ENCODE results near the gene EPHA10. TPM values are rescaled to one million over a fixed set of nuclear protein-coding genes. Genes with fewer than 3 reads are reported as not detected.
A peak's percentile ranks its signal among the peaks of the same experiment; 100 is the strongest.
"Not testable (repeated sequence)": the region's sequence is repeated elsewhere in the genome, so short reads cannot be mapped to it uniquely, and the experiment has no call there.

The EPHA10 gene
- total RNA-seq, 1 donor from 2014 or later, result 0.32 TPM

DNA sequence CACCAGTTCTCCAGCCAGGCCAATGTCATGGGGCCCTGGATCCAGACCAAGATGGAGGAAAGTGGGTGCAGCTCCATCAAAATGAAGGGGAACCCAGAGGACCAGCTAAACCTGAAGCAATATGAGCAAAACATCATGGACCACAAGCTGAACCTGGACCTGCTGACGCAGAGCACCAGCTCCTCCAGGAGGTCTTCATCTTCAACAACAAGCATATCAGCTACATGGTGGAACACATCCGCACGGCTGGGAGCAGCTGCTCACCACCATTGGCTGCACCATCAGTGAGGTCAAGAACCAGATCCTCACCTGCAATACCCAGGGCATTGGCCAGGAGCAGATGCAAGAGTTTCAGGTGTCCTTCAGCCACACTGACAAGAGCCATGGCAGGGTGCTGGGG lies 13.7 kb upstream of the EPHA10 start:
- intact Hi-C loops (cut with DNase I), result no loop called here
- ATAC-seq, result no peak
- DNase-seq (ENCODE audit: missing footprints), result no peak

DNA sequence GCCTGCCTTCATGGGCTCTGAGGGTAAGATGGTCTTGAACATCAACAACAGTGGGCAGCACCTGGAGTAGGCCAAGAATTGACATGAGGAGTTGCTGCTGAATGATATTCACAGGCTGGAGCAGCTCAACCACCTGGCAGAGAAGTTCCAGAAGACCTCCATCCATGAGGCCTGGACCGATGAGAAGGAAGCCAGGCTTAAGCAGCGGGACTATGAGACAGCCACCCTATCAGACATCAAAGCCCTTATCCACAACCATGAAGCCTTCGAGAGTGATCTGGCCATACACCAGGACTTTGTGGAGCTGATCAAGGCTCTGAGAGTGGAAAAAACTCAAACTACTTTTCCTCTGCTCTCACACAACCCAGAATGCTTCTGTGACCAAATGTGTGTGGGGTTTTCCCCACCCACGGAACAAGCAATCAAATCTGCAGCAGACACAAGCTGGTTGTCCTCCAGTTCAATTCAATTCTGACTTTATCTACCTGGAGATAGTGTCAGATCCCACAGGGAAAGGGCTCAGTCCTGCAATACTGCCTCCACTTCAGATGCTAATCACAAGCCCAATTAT lies 12.1 kb upstream of the EPHA10 start:
- DNase-seq (ENCODE audit: missing footprints) (no peak), ATAC-seq (no peak)
- intact Hi-C loops (cut with DNase I), result no loop called here

DNA sequence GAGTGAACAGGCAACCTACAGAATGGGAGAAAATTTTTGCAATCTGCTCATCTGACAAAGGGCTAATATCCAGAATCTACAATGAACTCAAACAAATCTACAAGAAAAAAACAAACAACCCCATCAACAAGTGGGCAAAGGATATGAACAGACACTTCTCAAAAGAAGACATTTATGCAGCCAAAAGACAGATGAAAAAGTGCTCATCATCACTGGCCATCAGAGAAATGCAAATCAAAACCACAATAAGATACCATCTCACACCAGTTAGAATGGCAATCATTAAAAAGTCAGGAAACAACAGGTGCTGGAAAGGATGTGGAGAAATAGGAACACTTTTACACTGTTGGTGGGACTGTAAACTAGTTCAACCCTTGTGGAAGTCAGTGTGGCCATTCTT lies 6.5 kb upstream of the EPHA10 start:
- intact Hi-C loops (cut with DNase I); ATAC-seq; DNase-seq (ENCODE audit: missing footprints): not testable (repeated sequence)

DNA sequence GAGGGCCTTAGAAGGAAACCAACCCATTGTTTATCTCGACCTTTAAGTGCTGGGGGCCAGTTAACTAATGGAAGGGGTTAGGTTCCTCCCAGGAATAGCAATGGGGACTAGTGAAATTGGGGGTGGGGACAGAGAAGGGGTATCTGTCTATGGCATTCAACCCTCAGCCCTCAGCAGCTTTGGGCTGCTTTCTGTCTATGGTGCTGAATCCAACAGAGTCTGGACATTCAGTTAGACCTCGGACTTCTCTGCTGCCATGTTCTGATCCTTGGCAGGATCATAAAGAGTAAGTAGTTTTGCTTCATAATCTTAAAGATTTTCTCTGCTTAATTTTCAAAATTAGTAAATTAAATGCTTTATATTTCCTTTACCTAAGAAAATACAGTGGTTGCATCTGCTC lies 2.6 kb upstream of the EPHA10 start:
- no peak for ATAC-seq
- intact Hi-C loops (cut with DNase I), result no loop called here
- no peak for DNase-seq (ENCODE audit: missing footprints)

DNA sequence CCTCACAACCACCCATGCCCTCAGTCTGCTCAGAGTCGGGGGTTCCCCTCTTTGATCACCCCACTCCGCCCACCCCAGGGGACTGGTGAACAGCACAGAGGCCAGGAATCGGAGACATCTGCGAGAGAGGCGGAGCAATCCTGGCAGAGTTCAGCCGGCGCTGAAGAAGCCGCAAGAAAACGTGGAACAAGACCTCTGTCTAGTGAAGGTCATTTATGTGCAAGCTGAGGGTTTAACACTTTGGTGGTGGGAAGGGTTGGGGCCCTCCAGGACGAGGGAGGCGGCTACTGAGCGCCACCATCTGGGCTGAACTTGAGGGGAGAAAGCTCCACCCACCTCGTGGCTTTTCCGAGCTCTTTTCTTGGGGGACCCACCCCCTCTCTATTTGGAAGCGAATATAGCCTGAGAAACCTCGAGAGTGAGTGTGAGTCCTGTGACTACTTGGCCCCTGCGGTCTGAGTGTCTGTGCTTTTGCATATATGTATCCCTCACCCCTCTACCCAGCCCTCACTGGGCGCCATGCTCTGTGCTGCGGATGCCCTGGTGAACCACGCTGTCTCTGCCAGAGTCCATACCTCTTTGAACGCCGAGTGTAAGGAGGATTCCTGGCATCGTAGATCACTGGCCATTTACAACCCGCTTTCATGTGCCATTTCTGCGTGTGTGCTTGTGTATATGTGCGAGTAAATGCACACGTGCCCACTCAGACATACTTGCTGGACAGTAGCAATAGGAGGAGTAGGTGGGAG lies 1.2 kb upstream of the EPHA10 start:
- ATAC-seq (no peak), DNase-seq (ENCODE audit: missing footprints) (no peak)
- intact Hi-C loops (cut with DNase I), result no loop called here

DNA sequence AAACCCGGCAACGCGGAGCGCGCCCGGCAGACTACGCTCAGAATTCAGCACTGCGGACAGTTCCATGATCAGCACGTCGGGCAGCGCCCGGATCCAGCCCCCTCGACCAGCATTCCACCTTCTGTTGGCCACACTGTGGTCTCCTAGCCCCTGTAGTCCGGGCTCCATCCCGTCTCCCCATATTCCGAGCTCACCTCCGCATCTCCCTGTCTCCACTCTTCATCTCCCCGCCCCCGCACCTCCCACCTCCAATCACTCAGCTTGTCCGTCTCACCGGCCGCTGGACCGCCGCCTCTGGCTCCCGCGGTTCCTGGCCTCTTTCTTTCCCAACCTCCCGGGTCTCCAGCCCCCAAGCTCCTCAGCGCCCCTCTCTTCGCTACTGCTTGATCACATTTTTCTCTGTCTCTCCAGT lies 500 bp downstream of the EPHA10 start:
- DNase-seq (ENCODE audit: missing footprints) (no peak), ATAC-seq (no peak)
- intact Hi-C loops (cut with DNase I), result no loop called here

DNA sequence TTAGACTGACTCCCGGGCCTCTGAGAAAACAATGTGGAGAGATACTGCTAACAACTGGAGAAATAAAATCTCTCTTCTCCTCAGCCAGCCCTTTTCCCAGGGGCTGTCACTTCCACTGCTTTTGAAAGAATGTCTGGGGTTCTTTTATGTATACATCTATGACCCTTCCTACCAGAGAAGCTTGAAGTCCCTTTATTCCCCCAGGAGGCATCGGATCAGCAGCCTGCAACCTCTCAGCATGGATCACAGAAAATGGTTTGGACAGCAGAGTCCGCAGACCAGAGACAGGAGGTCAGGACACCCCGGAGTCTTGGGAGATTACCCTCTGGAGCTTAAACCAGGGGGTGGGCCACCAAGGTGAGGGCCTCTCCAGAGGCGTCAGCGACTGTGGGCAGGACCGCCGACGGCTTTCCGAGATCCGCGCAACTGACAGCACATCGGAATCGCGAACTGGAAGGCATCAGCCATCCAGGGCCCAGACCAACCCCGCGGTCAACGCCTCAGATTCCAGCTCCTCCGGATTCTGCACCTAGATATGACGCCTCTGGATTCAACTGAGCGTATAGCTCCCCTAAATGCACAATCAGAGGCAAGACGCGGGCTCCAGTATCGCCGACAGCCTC lies 1.0 kb downstream of the EPHA10 start:
- ATAC-seq (no peak), DNase-seq (ENCODE audit: missing footprints) (no peak)
- intact Hi-C loops (cut with DNase I), result no loop called here

DNA sequence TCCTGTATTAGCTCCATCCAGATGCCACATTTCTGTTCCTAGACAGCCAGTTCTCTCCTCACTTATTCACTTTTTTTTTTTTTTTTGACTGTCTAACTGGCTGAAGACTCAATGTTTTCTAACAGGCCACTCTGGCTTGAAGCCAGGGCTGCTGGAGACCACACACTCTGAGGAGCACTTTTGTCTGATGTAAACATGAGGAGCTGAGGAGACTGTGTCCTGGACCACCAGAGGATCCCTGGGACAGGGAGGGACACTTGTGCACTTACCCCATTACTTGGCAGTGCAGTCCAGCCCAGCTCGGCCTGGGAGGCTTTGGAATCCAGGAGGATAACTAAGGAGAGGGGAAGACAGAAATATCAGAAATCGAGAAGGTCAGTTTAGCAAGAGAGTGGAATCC lies 2.4 kb downstream of the EPHA10 start:
- DNase-seq (ENCODE audit: missing footprints) (no peak), ATAC-seq (no peak)
- intact Hi-C loops (cut with DNase I), result no loop called here

DNA sequence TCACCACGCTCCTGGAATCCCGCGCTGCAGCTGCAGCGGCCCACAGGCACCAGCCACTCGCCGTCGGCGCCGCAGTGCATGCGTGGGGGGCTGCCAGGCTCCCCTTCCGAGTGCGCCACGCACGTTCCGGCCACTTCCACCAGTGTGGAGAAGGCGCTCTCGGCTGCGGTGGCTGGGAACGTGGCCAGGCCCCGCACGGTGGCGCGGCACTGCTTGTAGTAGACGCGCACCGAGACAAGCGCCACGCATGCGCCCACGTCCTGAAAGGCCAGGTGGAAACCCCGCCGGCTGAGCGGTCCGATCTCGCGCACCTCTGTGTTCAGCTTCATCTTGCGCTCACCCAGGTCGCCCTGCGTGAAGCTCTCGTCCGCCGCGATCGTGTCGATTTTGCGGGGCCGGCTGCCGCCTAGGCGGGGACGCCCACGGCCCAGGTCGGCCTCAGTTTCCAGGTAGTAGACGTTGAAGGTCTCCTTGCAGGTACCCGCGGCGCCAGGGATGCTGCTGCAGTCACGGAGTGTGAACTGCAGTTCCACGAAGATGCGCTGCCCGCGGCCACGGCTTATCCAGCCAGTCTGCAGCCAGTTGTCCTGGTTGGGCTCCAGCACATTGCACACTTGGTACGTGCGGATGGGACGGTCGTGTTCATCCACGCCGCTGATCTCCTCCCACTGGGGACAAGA lies 3.4 kb downstream of the EPHA10 start:
- ATAC-seq, result no peak
- intact Hi-C loops (cut with DNase I), result no loop called here
- no peak for DNase-seq (ENCODE audit: missing footprints)

DNA sequence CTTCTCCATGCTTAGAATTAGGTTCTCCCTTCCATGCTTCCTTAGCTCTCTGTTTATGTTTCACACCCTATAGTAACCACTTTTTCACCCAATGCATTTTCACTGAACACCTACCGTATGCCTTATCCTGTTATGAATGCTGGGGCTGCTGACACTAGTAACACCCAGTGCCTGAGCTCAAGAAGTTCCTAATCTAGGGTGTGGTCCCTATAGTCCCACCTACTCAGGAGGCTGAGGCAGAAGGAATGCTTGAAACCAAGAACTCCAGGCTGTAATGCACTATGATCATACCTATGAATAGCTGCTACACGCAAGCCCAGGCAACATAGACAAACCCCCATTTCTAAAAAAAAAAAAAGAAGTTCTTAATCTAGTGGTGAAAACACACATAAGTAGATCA lies 5.5 kb downstream of the EPHA10 start:
- ATAC-seq (no peak), DNase-seq (ENCODE audit: missing footprints) (no peak)
- intact Hi-C loops (cut with DNase I), result no loop called here

DNA sequence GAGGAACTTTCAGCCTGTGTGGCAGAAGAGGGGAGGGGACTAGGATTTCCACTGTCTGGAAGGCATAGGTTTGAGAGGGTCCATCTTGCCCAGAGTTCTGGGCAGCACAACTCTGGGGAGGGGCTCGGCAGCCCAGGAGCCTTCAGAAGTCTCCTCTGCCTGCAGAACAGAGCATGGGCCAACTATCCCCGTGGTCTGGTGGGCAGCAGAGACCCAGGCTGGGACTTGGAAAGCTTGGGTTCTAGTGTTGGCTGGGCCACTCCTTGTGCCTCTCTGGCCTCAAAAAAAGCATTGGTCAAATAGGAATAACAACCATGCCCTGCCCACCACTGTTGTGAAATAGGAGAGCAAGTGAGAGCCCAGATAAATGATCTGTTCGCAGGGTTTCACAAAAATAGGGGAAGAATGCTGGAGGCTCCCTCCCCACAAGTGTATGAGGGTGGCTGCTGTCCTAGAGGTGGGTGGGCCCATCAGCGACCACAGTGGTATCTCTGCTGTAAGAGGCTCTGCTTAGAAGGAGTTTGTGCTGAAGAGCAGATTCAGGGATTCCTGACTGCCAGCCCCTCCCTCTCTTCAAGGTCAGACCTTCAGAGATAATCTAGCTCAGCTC lies 8.9 kb downstream of the EPHA10 start:
- intact Hi-C loops (cut with DNase I), result no loop called here
- ATAC-seq, result no peak
- no peak for DNase-seq (ENCODE audit: missing footprints)

DNA sequence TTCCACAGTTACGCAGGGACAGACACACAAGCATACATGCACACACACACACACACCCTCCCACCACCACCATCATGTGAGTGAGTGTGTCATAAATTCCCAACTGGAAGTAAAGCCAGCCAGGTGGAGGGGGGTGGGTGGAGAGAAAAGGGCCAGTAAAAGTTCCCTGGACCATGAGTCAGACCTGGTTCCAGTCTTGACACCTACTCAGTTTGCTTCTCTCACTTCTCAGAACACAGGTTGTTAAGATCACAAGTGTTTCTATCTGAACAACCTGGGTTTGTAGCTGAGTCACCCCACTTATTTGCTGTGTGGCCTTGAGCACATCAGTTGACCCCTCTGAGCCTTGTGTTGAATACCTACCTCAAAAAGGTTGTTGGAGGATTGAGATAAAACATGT lies 9.6 kb downstream of the EPHA10 start:
- intact Hi-C loops (cut with DNase I), result no loop called here
- DNase-seq (ENCODE audit: missing footprints), result no peak
- no peak for ATAC-seq

DNA sequence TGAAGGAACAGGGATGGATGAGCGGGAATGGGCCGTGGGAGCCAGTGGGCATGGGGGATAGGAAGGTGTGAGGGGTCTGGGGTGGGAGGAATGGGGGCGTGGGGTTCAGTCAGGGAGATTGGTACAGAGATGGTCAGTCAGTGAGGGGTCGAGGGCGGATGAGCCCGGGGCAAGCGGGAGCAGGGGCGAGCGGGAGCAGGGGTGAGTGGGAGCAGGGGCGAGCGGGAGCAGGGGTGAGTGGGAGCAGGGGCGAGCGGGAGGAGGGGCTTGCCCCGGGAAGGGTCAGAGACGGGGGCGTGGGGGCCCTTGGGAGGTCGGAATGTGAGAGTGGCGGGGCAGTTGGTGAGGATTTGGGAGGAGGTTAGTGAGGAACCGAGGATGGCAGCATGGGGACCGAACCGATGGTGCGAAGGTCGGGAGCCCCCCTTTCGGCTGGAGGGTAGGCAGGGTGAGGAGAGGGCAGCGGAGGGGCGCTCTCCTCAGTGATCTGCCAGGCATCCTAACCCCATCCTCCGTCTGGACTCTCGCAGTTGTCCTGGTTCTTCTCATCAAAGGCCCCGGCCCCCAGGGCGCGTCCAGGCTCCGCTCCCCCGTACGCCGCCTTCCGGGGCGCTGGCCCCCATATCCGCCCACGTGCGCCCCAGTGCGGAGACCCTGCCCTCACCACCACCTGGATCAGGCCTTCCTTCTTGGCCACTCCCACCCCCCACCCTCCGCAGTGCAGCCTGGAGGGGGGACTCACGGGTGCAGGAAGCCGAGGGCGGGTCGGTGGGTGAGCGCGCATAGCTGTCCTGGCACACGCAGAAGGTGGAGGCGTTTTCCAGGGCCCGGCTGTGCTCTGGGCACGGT lies 11.2 kb downstream of the EPHA10 start:
- ATAC-seq, result no peak

DNA sequence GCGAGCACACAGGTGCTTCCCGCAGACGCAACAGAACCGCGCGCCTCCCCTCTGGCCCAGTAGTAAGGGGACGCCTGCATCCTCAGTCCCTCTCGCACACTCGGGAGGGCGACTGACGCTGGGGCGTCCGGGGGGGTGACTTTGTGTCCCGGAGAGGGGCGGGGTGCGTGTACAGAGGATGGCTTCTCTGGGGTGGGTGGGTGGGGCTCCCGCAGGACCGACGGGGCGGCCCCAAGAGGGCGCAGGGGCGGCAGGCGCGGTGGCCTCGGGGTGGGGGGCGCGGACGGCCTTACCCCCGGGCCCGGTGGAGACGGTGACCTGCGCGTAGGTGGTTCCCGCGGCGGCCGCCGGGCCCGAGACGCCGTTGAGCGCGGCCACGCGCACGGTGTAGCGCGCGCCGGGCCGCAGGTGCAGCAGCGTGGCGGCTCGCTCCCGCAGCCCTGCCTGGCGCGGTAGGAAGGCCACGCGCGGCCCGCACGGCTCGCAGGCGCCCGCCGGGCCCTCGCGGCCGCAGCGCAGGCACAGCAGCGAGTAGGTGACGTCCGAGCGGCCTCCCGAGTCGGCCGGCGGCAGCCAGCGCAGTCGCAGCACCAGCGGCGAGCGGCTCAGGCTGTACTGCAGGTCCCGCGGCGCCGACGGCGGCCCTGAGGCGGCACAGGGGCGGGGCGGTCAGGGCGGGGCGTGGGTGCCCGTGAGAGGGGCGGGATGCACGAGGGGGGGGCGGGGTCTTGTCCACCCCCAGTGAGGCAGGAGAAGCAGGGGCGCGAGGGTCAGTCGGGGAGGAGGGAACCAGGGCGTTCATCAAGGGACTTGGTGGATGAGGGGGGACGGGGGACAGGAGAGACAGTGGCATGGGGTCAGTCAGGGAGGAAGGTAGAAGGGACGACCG lies 12.1 kb downstream of the EPHA10 start:
- DNase-seq (ENCODE audit: missing footprints) (no peak), ATAC-seq (peak; percentile 48)
- intact Hi-C loops (cut with DNase I), result no loop called here

More for the DNA sequence above, 11.2 kb downstream of the EPHA10 start:
- intact Hi-C loops (cut with DNase I), result no loop called here
- DNase-seq (ENCODE audit: missing footprints), result no peak

DNA sequence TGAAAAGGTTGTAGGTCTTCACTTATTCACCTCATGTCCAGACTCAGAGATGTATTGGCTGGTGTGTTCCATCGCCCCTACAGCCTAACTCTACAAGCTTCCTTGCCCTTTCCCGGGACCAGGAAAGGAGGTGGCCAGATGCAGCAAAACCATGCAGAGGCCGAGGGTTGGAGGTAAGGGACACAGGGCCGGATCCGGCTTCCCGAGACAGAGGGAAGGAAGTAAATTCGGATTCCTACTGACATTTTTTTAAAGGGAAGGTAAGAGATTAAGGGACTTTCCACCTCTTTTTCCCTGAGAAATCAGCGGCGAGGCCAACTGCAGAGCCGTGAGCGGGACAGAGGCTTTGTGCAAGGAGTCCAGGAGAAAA lies 12.7 kb downstream of the EPHA10 start:
- ATAC-seq (no peak), DNase-seq (ENCODE audit: missing footprints) (no peak)
- intact Hi-C loops (cut with DNase I), result no loop called here

DNA sequence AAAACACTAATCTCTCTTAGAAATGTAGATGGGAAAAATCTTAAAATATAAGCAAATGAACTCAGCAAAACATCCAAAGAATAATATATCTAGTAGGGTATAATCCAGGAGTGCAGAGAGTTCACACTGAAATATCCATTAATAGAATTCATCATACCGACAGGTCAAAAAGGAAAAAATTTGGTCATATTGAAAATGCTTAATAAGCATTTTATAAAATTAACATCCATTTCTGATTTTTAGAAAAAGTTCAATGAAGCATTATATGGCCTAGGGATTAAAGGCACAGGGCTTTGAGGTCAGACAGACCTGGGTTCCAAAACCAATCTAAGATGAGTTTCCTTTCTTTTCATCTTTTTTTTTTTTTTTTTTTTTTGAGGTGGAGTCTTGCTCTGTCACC lies 16.4 kb downstream of the EPHA10 start:
- intact Hi-C loops (cut with DNase I), result no loop called here
- ATAC-seq (no peak), DNase-seq (ENCODE audit: missing footprints) (no peak)

DNA sequence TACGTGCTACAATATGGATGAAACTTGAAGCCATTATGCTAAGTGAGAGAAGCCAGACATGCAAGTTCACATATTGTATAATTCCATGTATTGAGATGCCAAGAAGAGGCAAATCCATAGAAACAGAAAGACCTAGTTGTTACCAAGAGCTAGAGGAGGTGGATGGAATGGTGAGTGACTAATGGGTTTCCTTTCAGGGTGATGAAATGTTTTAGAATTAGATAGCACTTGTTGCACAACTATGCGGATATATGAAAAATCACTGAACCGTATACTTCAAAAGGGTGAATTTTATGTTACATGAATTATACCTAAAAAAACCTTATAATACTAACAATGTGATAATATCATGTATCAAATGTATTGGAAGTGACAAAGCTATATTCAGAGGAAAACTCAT lies 18.1 kb downstream of the EPHA10 start:
- ATAC-seq, result no peak
- no peak for DNase-seq (ENCODE audit: missing footprints)
- intact Hi-C loops (cut with DNase I), result no loop called here

DNA sequence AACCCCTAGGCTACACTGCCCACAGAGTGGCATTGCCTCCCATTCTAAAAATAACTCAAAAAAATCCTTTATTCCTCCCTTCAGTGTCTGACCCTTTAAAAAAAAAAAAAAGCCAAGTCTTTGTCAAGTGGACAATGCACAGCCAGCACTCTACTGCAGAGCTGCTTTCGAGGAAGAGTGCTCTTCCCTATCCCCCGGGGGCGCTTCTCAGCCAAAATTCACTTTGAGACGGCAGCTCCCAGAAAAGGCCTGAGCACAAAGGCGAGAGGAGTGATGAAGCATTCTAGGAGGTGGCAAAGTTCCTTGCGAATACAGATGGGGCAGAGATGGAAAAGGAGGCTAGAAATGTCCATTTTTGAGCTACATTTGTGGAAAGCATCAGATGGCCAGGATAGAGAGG lies 23.3 kb downstream of the EPHA10 start:
- no peak for ATAC-seq
- no peak for DNase-seq (ENCODE audit: missing footprints)
- intact Hi-C loops (cut with DNase I), result no loop called here
